Colon (tissue), 2 donors: ENCODE results near the gene AKR1D1.
"Not testable (repeated sequence)": the region's sequence is repeated elsewhere in the genome, so short reads cannot be mapped to it uniquely, and the experiment has no call there.

ENCODE experiments used
- FAIRE-seq: peaks from 2 replicates; lab custom pipeline; 2012; peaks lifted over from hg19 to GRCh38; lab: Jason Lieb, UNC
- donor health status: control.
- donor health status: control.

Gene AKR1D1

DNA sequence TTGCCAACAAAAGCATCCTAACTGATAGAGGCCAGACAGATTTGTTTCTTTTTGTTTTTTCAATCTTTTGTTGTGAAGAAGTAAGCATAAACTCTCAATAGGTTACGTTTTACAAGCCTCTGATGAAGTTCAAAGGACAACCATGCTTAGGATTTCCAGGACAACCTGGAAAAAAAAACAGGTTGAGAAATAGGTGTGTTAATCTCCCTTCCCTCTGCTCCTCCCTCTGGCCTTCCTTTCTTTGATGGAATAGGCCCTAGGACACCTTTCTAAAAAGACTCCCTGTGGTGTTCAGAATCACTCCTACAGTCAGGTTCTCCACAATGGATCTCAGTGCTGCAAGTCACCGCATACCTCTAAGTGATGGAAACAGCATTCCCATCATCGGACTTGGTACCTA is at the start of gene AKR1D1:
Gene AKR1D1, plus strand, starts transcription at position 264 of the 400 bp plus-strand sequence. Its CDS starts 60 bp downstream, at position 324.
- FAIRE-seq, result no peak

- FAIRE-seq, result no peak
Observed at GRCh38 chr7:138027100-138027499, 49.2 kb upstream of the AKR1D1 start.

DNA sequence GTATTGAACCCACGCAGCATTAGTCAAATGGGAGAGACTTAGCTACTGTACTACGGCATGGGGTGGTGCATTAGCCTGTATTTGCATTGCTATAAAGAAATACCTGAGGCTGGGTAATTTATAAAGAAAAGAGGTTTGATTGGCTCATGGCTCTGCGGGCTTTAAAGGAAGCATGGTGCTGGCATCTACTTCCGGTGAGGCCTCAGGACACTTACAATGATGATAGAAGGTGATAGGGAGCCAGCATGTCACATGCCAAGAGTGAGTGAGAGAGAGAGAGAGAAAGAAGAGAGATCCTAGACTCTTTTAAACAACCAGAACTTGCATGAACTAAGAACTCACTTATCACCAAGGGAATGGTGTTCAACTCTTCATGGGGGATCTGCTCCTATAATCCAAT is 47.1 kb upstream of the AKR1D1 start:
- FAIRE-seq, result no peak

DNA sequence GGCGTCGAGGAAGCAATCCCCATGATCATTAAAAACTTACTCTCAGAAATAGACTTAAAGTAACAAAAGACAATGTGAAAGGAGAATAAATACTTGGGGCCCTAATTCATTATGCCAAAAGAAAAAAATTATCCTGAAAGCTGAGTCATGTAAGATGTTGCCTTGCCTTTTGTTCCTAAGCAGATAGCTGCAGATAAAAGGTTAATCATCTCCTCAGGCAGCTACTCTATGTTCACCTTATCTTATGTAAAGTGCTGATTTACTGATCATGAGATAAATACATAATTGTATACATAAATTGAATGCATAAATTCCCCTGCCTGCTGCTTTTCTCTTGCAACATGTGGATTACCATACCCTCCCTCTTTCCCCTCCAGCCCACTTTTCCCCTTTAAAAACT is 46.3 kb upstream of the AKR1D1 start:
- no peak for FAIRE-seq

DNA sequence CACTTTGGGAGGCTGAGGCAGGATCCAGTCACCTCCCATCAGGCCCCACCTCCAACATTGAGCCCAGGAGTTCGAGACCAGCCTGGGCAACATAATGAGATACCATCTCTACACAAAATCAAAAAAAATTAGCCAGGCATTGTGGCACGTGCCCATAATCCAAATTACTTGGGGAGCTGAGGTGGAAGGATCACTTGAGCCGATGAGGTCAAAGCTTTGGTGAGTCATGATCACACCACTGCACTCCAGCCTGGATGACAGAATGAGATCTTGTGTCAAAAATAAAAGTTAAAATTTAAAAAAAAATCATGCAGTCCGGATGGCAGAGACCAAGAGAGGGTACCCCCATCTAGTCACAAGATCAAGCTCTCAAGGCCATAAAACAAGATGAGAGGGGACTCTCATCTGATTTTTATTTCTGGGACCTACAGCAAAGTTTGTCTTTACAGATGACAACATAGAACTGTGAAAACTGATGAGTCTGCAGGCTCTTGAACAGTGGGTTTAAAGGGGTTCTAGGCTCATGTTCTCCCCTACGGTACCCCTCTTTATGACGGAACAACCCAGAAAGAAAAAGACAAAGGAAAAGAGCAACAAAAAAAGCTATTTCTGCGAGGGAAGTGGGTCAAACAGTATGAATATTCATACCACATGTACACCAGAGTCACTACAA is 45.4 kb upstream of the AKR1D1 start:
- FAIRE-seq, result no peak

DNA sequence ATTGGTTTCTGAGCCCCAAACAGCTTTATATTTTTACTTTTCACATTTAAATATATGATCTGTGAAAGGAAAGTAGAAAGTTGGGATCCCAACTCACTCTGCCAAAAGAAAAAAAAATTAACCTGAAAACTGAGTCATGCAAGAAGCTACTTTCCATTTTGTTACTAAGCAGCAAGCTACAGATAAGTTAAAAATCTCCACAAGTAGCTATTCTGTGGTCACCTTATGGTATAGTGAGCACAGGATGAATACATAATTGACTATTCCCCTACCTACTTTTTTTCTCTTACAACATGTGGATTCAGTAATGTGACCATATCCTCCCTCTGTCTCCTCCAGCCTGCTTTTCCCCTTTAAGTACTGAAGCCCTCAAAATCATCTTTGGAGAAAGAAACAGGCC is 44.1 kb upstream of the AKR1D1 start:
- FAIRE-seq, result no peak

- FAIRE-seq, result no peak
Observed at GRCh38 chr7:138032770-138033169, 43.5 kb upstream of the AKR1D1 start.

DNA sequence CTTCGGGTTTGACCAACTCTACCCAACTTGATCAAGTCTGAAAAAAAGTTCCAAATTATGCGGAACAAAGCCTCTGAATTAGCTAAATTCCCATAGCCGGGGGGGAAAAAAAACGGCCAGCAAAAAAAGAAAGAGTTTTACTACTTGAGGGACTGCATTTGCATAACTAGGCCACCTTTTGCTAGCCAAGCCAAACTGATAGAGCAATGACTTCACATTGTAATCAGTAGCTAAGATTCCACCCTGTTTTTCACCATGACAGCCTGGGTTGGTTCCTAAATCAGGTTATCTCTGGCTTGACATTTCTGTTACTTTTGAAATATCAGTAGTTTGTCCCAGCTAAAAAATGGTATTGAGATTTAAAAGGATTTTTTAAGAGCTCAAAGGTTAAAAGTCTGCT is 43.0 kb upstream of the AKR1D1 start:
- no peak for FAIRE-seq

- FAIRE-seq, result no peak
Observed at GRCh38 chr7:138036135-138036534, 40.1 kb upstream of the AKR1D1 start.

GRCh38 chr7:138040063-138040462 is 36.2 kb upstream of the AKR1D1 start:
- not testable (repeated sequence) for FAIRE-seq

DNA sequence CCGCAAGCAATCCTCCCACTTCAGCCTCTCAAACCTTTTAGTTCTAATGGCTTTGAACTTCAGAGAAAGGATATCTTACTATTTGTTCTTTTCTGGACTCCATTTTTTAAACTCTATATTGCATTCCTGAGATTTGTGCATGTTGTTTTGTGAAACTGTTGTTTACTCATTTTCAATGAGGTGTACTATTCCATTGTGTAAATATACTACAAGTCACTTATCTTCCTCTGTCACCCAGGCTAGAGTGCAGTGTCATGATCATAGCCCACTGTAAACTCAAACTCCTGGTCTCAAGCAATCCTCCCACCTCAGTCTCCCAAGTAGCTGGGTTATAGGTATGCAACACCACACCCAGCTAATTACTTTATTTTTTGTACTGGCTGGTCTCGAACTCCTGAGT is 31.4 kb upstream of the AKR1D1 start:
- FAIRE-seq, result no peak

GRCh38 chr7:138047907-138048306 is 28.4 kb upstream of the AKR1D1 start:
- FAIRE-seq, result no peak

GRCh38 chr7:138049505-138050116 is 26.6 kb upstream of the AKR1D1 start:
- FAIRE-seq, result no peak

- not testable (repeated sequence) for FAIRE-seq
Observed at GRCh38 chr7:138051712-138052247, 24.5 kb upstream of the AKR1D1 start.

GRCh38 chr7:138052696-138053095 is 23.6 kb upstream of the AKR1D1 start:
- no peak for FAIRE-seq

- FAIRE-seq, result not testable (repeated sequence)
Observed at GRCh38 chr7:138055698-138056097, 20.6 kb upstream of the AKR1D1 start.

- FAIRE-seq, result peak; percentile 31
Observed at GRCh38 chr7:138063400-138063799, 12.9 kb upstream of the AKR1D1 start.

DNA sequence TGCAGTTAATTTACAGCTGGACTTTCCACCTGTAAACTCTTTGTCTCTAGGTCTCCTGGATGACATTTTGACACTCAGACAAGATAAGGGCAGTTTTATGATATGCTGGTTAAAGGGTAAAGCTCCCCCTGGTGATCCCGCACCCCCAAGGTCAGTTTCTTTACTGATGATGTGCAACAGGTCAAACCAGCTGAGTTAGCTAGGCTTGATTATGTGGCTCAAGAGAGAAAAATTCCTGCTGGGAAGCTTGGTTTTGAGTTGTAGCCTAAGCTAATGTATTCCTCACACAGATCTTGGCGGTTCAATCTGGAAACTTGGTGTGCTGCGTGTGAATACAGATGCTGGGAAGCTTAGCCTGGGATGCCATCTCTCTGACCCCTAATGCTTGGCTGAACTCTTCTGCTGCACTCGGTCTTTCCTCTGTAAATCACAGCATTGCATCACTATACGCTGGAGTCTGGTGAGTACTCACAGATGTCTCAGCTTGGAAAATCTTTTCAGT is 11.4 kb upstream of the AKR1D1 start:
- FAIRE-seq, result no peak

DNA sequence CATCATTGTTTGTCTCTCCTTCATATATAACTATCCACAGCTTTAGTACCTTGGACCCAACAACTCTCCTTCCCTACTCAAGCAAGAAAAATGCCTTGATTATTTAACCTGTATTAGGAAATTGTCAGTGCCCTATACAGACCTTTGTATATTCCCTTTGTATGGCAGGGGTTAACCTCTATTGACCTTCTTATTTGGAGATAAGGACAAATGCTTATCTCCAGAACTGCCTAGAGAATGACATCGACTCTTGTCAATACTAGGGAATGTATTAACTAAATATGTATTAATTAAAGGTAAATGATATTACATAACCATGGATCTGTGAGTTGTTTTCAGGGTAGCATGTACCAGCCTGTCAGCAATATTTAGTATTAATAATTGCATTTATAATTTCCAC is 10.4 kb upstream of the AKR1D1 start:
- FAIRE-seq, result no peak

GRCh38 chr7:138066954-138067394 is 9.3 kb upstream of the AKR1D1 start:
- no peak for FAIRE-seq

DNA sequence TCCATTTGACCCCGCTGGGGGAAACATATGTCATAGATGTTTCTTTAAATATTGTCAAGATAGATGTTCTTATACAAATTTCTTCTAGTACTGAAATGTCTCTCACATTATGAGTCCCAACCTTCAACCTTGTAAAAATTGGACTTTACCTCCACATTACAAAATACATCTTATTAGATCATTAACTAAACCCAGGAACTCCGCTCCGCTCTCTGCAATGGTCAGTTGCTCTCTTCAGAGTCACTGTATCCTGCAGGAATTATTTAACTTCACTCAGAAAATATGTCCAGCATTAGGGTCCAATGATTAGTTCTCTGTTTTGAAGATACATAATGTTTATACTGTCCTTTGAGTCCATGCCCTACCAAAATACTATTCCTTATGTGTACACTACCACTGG is 8.5 kb upstream of the AKR1D1 start:
- no peak for FAIRE-seq

DNA sequence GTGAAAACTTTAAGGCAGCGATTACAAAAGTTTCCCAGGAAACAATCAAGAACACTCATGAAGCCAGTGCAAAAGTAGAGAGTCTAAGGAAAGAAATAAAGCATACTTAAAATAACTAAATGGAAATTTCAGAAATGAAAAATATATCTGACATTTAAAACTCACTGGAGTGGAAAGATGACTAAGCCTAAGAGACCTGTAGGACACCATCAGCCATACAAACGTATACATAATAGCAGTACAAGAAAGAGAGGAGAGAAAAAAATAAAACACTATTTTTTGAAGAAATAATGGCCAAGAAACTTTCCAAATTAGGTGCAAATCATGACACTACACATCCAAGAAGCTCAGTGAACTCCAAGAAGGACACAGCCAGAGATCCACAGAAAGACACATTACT is 5.4 kb upstream of the AKR1D1 start:
- FAIRE-seq, result no peak

DNA sequence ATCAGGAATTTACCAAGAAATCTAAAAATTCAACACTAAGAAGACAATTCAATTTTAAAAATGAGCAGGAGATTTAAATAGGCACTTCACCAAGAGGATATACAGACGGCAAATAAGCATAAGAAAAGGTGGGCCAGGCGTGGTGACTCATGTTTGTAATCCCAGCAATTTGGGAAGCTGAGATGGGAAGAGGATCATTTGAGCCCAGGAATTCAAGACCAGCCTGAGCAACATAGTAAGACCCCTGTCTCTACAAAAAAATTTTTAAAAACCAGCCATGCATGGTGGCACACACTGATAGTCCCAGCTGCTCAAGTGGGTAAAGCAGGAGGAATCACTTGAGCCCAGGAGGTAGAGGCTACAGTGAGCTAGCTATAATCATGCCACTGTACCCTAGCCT is 3.5 kb upstream of the AKR1D1 start:
- no peak for FAIRE-seq

- no peak for FAIRE-seq
Observed at GRCh38 chr7:138074121-138074520, 2.1 kb upstream of the AKR1D1 start.
